ENCODE results near the gene WFIKKN1. TPM values are rescaled to one million over a fixed set of nuclear protein-coding genes. Genes with fewer than 3 reads are reported as not detected.

WFIKKN1 gene
- total RNA-seq, 1 donor from 2014 or later: not detected

GRCh38 chr16:645852-646678 lies 15.3 kb downstream of the WFIKKN1 start:
- TF ChIP-seq, protein P1, sequence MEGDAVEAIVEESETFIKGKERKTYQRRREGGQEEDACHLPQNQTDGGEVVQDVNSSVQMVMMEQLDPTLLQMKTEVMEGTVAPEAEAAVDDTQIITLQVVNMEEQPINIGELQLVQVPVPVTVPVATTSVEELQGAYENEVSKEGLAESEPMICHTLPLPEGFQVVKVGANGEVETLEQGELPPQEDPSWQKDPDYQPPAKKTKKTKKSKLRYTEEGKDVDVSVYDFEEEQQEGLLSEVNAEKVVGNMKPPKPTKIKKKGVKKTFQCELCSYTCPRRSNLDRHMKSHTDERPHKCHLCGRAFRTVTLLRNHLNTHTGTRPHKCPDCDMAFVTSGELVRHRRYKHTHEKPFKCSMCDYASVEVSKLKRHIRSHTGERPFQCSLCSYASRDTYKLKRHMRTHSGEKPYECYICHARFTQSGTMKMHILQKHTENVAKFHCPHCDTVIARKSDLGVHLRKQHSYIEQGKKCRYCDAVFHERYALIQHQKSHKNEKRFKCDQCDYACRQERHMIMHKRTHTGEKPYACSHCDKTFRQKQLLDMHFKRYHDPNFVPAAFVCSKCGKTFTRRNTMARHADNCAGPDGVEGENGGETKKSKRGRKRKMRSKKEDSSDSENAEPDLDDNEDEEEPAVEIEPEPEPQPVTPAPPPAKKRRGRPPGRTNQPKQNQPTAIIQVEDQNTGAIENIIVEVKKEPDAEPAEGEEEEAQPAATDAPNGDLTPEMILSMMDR (IDR thresholded peaks at IDR 0.05; ENCODE audit: insufficient read depth, low read length, severe bottlenecking): no peak
- H3K36me3 ChIP-seq (ENCODE audit: control insufficient read depth, insufficient read depth, low read length): peaks cover 2% of the 10 kb centered on the region
- H3K27me3 ChIP-seq (ENCODE audit: control insufficient read depth, insufficient read depth, low read length): no peaks in the 10 kb centered on the region
- H3K4me3 ChIP-seq (ENCODE audit: low read depth, low read length): no peak overlapping the region
- FAIRE-seq (no peak), DNase-seq (ENCODE audit: low read depth) (no peak)

GRCh38 chr16:646679-647172 lies 15.9 kb downstream of the WFIKKN1 start:
- no peak overlapping the region for H3K4me3 ChIP-seq (ENCODE audit: low read depth, low read length)
- no peak for DNase-seq (ENCODE audit: low read depth)
- TF ChIP-seq, protein P1 (IDR thresholded peaks at IDR 0.05; ENCODE audit: insufficient read depth, low read length, severe bottlenecking): no peak
- no peak for FAIRE-seq
- H3K27me3 ChIP-seq (ENCODE audit: control insufficient read depth, insufficient read depth, low read length): no peaks in the 10 kb centered on the region
- peaks cover 2% of the 10 kb centered on the region for H3K36me3 ChIP-seq (ENCODE audit: control insufficient read depth, insufficient read depth, low read length)

GRCh38 chr16:647173-647902 lies 16.6 kb downstream of the WFIKKN1 start:
- H3K36me3 ChIP-seq (ENCODE audit: control insufficient read depth, insufficient read depth, low read length): peaks cover 2% of the 10 kb centered on the region
- no peak for FAIRE-seq
- H3K27me3 ChIP-seq (ENCODE audit: control insufficient read depth, insufficient read depth, low read length): no peaks in the 10 kb centered on the region
- DNase-seq (ENCODE audit: low read depth): no peak
- H3K4me3 ChIP-seq (ENCODE audit: low read depth, low read length): no peak overlapping the region
- TF ChIP-seq, protein P1 (IDR thresholded peaks at IDR 0.05; ENCODE audit: insufficient read depth, low read length, severe bottlenecking): no peak

DNA sequence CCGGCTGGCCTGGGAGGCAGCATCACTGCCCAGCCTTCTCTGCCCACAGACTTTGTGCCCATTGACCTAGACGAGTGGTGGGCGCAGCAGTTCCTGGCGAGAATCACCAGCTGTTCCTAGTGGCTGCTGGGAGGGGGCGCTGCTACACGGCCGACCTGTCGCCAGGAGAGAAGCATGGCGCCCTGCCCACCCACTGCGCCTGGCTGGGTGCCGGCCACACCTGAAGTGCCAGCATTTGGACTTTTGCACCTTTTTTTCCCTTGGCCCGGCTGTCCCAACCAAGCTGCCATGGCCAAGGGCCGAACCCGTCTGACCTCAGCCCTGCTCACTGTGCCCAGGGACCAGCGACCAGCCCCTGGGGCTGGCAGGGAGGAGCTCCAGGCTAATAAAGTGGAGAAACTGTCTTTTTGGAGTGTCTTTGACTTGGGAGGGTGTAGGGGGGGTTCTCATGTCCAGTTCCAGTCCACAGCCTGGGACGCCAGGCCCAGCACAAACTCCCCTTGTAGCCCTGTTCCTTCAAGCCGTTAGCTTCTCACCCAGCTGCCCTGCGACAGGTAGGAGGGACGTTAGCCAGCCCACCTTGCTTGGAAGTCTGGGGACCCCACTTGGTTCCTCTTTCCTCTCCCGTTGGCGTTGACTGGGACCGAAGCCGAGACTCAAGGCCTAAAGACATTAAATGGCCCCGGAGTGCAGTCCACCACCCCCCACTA lies 17.4 kb downstream of the WFIKKN1 start:
- FAIRE-seq: peak; percentile 23
- H3K27me3 ChIP-seq (ENCODE audit: control insufficient read depth, insufficient read depth, low read length): no peaks in the 10 kb centered on the region
- TF ChIP-seq, protein P1 (IDR thresholded peaks at IDR 0.05; ENCODE audit: insufficient read depth, low read length, severe bottlenecking): peak; percentile 74
- peak overlapping the region; percentile 56 for H3K4me3 ChIP-seq (ENCODE audit: low read depth, low read length)
- peaks cover 2% of the 10 kb centered on the region for H3K36me3 ChIP-seq (ENCODE audit: control insufficient read depth, insufficient read depth, low read length)
- peak; percentile 20 for DNase-seq (ENCODE audit: low read depth)

DNA sequence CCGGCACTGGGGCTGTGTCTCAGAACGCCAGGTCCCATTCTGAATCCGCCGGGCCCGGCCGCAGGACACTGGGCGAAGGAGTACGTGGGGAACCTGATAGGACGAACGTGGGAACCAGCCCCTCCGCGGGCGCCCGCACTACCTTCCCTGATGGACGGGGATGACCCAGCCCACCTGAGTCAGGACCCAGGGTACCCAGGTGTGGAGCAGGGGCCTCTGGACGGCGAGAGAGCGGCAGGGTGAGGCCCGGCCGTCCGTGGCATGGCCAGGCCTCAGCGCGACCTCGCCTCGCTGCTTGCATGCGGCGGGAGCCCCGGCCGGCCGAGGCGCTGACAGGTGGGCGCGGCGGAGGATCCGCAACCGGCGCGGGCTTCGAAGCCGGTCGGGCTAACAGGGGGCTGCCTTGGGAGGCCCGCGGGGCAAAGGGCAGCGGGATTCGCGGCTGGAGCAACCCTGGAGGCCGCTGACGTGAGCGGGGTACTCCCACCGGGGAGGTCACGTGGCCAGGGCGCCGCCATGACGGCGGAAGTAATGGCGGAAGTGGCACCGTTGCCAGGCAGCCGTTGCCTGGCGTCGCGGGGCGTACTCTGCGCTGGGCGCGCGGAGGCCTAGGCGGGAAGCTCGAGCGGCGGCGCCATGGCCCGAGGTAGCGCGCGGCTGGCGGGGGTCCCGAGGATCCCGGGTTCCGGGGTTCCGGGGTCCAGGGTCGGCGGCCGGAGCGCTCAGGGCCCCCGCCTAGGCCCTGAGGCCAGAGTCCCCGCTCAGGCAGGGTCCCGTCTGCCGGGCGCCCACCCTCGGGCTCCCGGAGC lies 18.2 kb downstream of the WFIKKN1 start, which contains the start of gene WDR90:
Gene WDR90 (plus strand): TSS at position 585 of the 809 bp plus-strand sequence. CDS start 52 bp downstream, at position 637.
- peak; percentile 79 for DNase-seq (ENCODE audit: low read depth)
- H3K36me3 ChIP-seq (ENCODE audit: control insufficient read depth, insufficient read depth, low read length): peaks cover 5% of the 10 kb centered on the region
- H3K27me3 ChIP-seq (ENCODE audit: control insufficient read depth, insufficient read depth, low read length): no peaks in the 10 kb centered on the region
- H3K4me3 ChIP-seq (ENCODE audit: low read depth, low read length): peak within 1 kb of the TSS; percentile 56
- FAIRE-seq: no peak
- TF ChIP-seq, protein P1 (IDR thresholded peaks at IDR 0.05; ENCODE audit: insufficient read depth, low read length, severe bottlenecking): no peak

Measured in bronchial epithelial cell (primary cell).